BE2C (cell line): ENCODE data around the gene LOXL3.
A peak's percentile ranks its signal among the peaks of the same experiment; 100 is the strongest.

Source experiments
- DNase-seq: peaks from one replicate; pipeline ENCODE4 v3.0.0-alpha.2; 2020
- H3K27me3 ChIP-seq: fragments of 250-450 bp; sonication (Bioruptor Pico); 2 replicates; pipeline ENCODE4 v1.5.1; 2020; ENCODE audit warnings: mild to moderate bottlenecking
- H3K36me3 ChIP-seq: fragments of 250-450 bp; sonication (Bioruptor Pico); 2 replicates; pipeline ENCODE4 v1.5.1; 2020; ENCODE audit warnings: mild to moderate bottlenecking
- H3K4me1 ChIP-seq: fragments of 250-450 bp; sonication (Bioruptor Pico); 2 replicates; pipeline ENCODE4 v1.5.1; 2020
- H3K4me3 ChIP-seq: 2 replicates; pipeline ENCODE4 v1.5.1; 2011; ENCODE audit warnings: low read depth, low read length
- H3K9me3 ChIP-seq: fragments of 250-450 bp; sonication (Bioruptor Pico); 2 replicates; pipeline ENCODE4 v1.5.1; 2020
- TF ChIP-seq, protein P1 (sequence below): IDR thresholded peaks from 2 replicates; pipeline ENCODE4 v1.5.1; 2012; ENCODE audit warnings: mild to moderate bottlenecking, low read depth, low read length

Gene LOXL3

DNA sequence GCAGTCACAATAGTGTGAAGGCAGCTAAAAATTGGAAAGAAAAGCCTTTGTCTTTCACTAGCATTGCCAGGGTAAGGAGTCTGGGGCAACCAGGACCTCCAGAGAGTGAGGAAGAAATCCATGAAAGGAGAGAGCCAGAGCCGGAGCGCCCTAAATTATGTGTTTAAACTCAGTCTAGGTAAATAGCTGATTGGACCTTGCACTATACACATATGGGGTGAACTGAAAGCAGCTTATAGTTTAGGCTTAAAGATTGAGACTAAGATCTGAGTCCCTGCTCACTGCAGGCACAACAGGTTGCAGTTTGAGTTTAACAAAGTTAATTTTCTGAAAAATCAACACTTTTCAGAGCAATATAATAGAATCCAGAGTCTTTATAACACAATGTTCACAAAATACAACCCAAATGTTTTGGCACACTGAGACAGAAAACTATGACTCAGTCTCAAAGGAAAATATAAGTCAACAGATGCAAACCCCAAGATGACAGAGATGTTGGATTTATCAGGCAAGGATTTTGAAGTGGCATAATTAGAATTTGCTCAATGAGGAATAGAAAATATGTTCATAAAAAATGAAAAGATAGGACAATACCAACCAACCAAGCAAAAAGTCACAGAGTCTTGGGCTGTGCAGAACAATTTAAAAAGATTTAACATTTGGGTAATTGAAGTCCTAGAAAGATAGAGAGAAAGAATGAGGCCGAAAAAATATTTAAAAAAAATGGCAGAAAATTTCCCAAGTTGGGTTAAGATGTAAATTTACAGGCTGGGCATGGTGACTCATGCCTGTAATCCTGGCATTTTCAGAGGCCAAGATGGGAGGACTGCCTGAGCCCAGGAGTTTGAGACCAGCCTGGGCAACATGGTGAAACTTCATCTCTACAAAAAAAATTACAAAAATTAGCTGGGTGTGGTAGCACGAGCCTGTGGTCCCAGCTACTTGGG is 40.4 kb upstream of the LOXL3 start:
- Histone ChIP-seq H3K36me3 (no peaks in the 10 kb centered on the region), H3K27me3 (no peaks in the 10 kb centered on the region), H3K4me1 (no peaks in the 10 kb centered on the region), H3K4me3 (no peak overlapping the region), H3K9me3 (no peaks in the 10 kb centered on the region)
- DNase-seq: no peak
- TF ChIP-seq, protein P1, sequence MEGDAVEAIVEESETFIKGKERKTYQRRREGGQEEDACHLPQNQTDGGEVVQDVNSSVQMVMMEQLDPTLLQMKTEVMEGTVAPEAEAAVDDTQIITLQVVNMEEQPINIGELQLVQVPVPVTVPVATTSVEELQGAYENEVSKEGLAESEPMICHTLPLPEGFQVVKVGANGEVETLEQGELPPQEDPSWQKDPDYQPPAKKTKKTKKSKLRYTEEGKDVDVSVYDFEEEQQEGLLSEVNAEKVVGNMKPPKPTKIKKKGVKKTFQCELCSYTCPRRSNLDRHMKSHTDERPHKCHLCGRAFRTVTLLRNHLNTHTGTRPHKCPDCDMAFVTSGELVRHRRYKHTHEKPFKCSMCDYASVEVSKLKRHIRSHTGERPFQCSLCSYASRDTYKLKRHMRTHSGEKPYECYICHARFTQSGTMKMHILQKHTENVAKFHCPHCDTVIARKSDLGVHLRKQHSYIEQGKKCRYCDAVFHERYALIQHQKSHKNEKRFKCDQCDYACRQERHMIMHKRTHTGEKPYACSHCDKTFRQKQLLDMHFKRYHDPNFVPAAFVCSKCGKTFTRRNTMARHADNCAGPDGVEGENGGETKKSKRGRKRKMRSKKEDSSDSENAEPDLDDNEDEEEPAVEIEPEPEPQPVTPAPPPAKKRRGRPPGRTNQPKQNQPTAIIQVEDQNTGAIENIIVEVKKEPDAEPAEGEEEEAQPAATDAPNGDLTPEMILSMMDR: no peak

DNA sequence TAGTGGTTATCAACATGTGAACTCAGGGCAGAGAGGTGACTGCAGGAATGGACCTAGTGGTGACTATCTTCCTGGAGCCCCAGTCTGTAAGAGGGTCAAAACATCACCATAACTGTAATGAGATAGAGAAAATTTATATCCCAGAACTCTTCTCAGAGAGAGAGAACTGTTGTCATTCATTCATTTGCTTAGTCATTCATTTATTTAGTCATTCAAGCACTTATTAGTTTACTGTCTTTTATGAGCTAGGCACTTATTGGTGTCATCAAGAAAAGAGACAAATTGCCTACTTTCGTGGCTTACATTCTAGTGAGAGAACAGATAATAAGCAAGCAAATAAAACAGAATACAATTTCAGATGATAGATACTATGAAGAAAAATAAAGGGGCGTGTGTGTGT is 34.9 kb upstream of the LOXL3 start:
- DNase-seq: no peak
- H3K9me3 ChIP-seq: no peaks in the 10 kb centered on the region
- H3K4me3 ChIP-seq: no peak overlapping the region
- TF ChIP-seq, protein P1: no peak
- H3K36me3 ChIP-seq: no peaks in the 10 kb centered on the region
- no peaks in the 10 kb centered on the region for H3K27me3 ChIP-seq
- no peaks in the 10 kb centered on the region for H3K4me1 ChIP-seq

DNA sequence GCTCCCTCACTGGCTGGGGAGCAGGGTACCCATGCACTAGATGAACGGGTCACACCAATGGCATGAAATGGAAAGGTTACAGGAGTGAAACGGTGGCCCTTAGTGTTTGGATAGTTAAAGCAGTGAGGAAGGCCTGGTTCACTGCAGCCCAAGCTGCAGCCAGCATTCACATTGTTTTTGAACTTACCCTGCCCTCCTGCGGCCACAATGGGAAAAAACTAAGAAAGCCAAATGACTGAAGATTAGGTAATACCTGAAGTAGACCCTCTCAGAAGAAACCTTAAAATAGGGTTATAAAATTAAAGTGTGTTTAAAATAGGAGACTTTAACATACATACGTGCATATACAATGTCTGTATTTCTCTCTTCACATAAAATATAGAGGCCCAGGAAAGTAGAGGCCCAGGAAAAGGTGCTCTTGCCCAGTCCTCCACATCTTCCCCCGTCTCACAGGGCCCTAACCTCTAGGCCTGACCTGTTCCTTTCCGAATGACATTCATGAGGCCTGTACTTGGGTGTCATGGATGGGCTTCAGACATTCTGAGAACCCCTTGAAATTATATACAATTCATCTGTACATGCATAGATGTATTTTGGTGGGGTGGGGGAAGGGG is 34.0 kb upstream of the LOXL3 start:
- no peaks in the 10 kb centered on the region for H3K27me3 ChIP-seq
- TF ChIP-seq, protein P1: peak; percentile 63
- peak; percentile 47 for DNase-seq
- H3K9me3 ChIP-seq: no peaks in the 10 kb centered on the region
- H3K4me3 ChIP-seq: no peak overlapping the region
- no peaks in the 10 kb centered on the region for H3K36me3 ChIP-seq
- no peaks in the 10 kb centered on the region for H3K4me1 ChIP-seq

DNA sequence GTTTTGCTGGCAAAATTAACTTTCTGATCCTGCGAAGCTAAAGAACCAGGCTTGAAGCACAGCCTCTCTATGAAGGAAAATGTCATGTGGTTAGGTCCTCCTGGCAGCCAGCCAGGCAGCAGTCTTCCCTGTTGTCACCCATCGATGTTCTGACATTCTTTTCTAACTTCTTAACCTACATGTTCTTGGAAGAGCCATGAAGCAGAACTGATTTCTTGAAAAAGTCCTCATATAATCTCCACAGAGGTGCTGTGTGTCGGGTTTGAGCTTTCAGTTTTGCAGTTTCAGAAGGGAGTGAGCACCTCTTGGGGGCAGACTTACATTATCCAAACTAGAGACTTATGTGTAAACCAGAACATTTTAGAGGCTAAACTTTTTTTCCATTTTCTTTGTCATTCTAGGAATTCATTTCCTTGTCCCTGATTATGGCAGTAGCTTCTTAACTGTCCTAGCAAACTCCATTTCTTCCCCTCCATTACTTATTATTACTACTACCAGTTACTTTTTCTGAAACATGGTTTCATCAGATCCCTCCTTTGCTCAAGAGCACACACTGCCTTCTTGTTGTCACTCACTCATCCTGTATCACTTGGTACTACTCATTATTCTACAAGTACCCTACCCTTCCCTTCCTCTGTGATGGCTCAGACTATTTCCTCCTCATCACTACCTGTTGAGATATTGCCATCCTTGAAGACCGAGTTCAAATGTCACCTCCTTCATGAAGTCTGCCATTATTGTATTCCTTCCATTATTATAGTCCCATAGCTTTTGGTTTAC is 31.9 kb upstream of the LOXL3 start:
- Histone ChIP-seq H3K4me3 (no peak overlapping the region), H3K9me3 (no peaks in the 10 kb centered on the region), H3K4me1 (no peaks in the 10 kb centered on the region), H3K27me3 (no peaks in the 10 kb centered on the region), H3K36me3 (no peaks in the 10 kb centered on the region)
- DNase-seq: no peak
- TF ChIP-seq, protein P1: no peak

DNA sequence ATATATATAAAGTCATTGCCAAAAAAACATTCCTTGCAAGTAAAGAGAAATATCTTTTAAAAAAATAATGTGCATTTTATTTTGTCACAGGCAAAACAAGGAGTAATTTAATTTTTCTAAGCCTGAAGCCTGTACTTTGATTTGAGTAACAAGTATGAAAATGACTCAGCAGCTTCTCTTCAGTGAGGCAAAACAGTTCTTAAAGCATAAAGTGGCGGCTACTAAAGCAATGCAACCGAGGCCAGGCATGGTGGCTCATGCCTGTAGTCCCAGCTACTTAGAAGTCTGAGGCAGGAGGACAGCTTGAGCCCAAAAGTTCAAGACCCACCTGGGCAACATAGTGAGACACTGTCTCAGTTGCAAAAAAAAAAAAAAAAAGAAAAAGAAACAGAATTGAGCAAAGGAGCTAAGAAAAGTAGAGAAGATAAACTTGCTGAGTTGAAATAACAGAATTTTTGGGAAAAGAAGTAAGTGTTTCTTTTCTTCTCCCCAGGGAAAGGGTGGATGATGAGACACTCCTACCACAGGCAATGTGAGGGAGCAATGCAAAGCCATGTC is 30.4 kb upstream of the LOXL3 start:
- Histone ChIP-seq H3K4me3 (no peak overlapping the region), H3K9me3 (no peaks in the 10 kb centered on the region), H3K27me3 (no peaks in the 10 kb centered on the region), H3K36me3 (no peaks in the 10 kb centered on the region), H3K4me1 (no peaks in the 10 kb centered on the region)
- no peak for DNase-seq
- TF ChIP-seq, protein P1: no peak
